IMR-90 (cell line): ENCODE measurements around the gene ACIN1. TPM values are rescaled to one million over a fixed set of nuclear protein-coding genes. Genes with fewer than 3 reads are reported as not detected.
A peak's percentile ranks its signal among the peaks of the same experiment; 100 is the strongest.

Source experiments
- ATAC-seq: fragments of 200-7000 bp; cut with Tn5 transposase; 2 replicates; pipeline ENCODE4 v1.9.1; 2020; ENCODE audit warnings: low read depth, mild to moderate bottlenecking, moderate library complexity
- BruUV-seq: library from RNA; stranded (reverse); fragments of 400-500 nt; replicated peaks from 2 replicates; lab custom pipeline; 2021; lab: Mats Ljungman, UMichigan
- CTCF ChIA-PET: fragments of 300-600 bp; formaldehyde crosslinking; extraction: SDS; loops from one replicate; lab custom pipeline; 2021; ENCODE audit warnings: antibody characterized with exemption; lab: Yijun Ruan, JAX
- POLR2A ChIA-PET: fragments of 300-600 bp; sonication (Branson Sonifier 250); formaldehyde crosslinking; loops from one replicate; lab custom pipeline; 2022; ENCODE audit warnings: antibody characterized with exemption; ENCODE audit not compliant: unreplicated experiment; lab: Charles Lee
- DNase-seq: peaks from one replicate; pipeline ENCODE4 v3.0.0; 2013
- H2AFZ ChIP-seq: replicated peaks from 2 replicates; pipeline ENCODE3; 2013; ENCODE audit warnings: low read length, mild to moderate bottlenecking; ENCODE audit not compliant: poor library complexity
- H2AK5ac ChIP-seq: 2 replicates; pipeline ENCODE4 v1.6.1; 2013; ENCODE audit warnings: low read depth, low read length, inconsistent platforms
- H2AK9ac ChIP-seq: replicated peaks from 2 replicates; pipeline ENCODE3; 2013; ENCODE audit warnings: mild to moderate bottlenecking, low read depth, low read length, moderate library complexity; ENCODE audit not compliant: poor library complexity
- H2BK120ac ChIP-seq: 2 replicates; pipeline ENCODE4 v1.6.1; 2013; ENCODE audit warnings: low read depth, low read length, inconsistent platforms
- H2BK15ac ChIP-seq: 3 replicates; pipeline ENCODE4 v1.6.1; 2013; ENCODE audit warnings: low read depth, low read length, inconsistent platforms
- H2BK20ac ChIP-seq: 2 replicates; pipeline ENCODE4 v1.6.1; 2013; ENCODE audit warnings: low read depth, mild to moderate bottlenecking, inconsistent platforms, low read length, moderate library complexity
- H2BK5ac ChIP-seq: 2 replicates; pipeline ENCODE4 v1.6.1; 2013; ENCODE audit warnings: mild to moderate bottlenecking, low read depth, low read length, inconsistent platforms; ENCODE audit not compliant: poor library complexity, severe bottlenecking
- H3K14ac ChIP-seq: replicated peaks from 2 replicates; pipeline ENCODE4 v1.6.1; 2013; ENCODE audit warnings: low read depth, low read length, inconsistent platforms
- H3K18ac ChIP-seq: 2 replicates; pipeline ENCODE4 v1.6.1; 2013; ENCODE audit warnings: low read depth, low read length, control low read depth
- H3K23ac ChIP-seq: 2 replicates; pipeline ENCODE4 v1.6.1; 2013; ENCODE audit warnings: low read depth, low read length, inconsistent platforms
- H3K27ac ChIP-seq: 2 replicates; pipeline ENCODE4 v1.5.1; 2013; ENCODE audit warnings: mild to moderate bottlenecking, control low read depth, low read length; ENCODE audit not compliant: insufficient read depth
- H3K27me3 ChIP-seq: 2 replicates; pipeline ENCODE4 v1.6.1; 2013; ENCODE audit warnings: low read length; ENCODE audit not compliant: control insufficient read depth, insufficient read depth
- H3K36me3 ChIP-seq: 2 replicates; pipeline ENCODE4 v1.6.1; 2013; ENCODE audit warnings: low read length, mixed read lengths; ENCODE audit not compliant: control insufficient read depth, insufficient read depth
- H3K4ac ChIP-seq: 2 replicates; pipeline ENCODE4 v1.6.1; 2013; ENCODE audit warnings: low read depth, low read length, inconsistent platforms
- H3K4me1 ChIP-seq: 2 replicates; pipeline ENCODE4 v1.6.1; 2013; ENCODE audit warnings: low read length, mixed read lengths; ENCODE audit not compliant: control insufficient read depth, insufficient read depth
- H3K4me2 ChIP-seq: 2 replicates; pipeline ENCODE4 v1.6.1; 2013; ENCODE audit warnings: low read depth, mild to moderate bottlenecking, control low read depth, low read length, moderate library complexity
- H3K4me3 ChIP-seq: 2 replicates; pipeline ENCODE4 v1.5.1; 2013; ENCODE audit warnings: low read depth, mild to moderate bottlenecking, control low read depth, low read length, moderate library complexity; ENCODE audit not compliant: insufficient read depth
- H3K56ac ChIP-seq: 2 replicates; pipeline ENCODE4 v1.6.1; 2013; ENCODE audit warnings: low read length, inconsistent platforms; ENCODE audit not compliant: insufficient read depth; ENCODE audit errors: extremely low read depth
- H3K79me1 ChIP-seq, 2 experiments: 2 replicates each; pipeline ENCODE4 v1.6.1; 2013; ENCODE audit warnings: low read length in 2 of 2, inconsistent platforms in 1 of 2, low read depth in 1 of 2
- H3K9ac ChIP-seq: 2 replicates; pipeline ENCODE4 v1.6.1; 2013; ENCODE audit warnings: low read depth, low read length, control low read depth
- H3K9me1 ChIP-seq: 2 replicates; pipeline ENCODE4 v1.6.1; 2013; ENCODE audit warnings: low read length, inconsistent platforms; ENCODE audit not compliant: insufficient read depth
- H3K9me3 ChIP-seq: 2 replicates; pipeline ENCODE4 v1.6.1; 2013; ENCODE audit warnings: low read length; ENCODE audit not compliant: control insufficient read depth, insufficient read depth
- H4K20me1 ChIP-seq: 2 replicates; pipeline ENCODE4 v1.6.1; 2013; ENCODE audit warnings: low read length, inconsistent platforms; ENCODE audit not compliant: insufficient read depth
- H4K5ac ChIP-seq: 2 replicates; pipeline ENCODE4 v1.6.1; 2013; ENCODE audit warnings: mild to moderate bottlenecking, low read depth, low read length, control low read depth
- H4K8ac ChIP-seq, 2 experiments: 2 replicates each; pipeline ENCODE4 v1.6.1; 2013; ENCODE audit warnings: low read depth in 2 of 2, low read length in 2 of 2, control low read depth in 1 of 2, inconsistent platforms in 1 of 2
- H4K91ac ChIP-seq: 2 replicates; pipeline ENCODE4 v1.6.1; 2013; ENCODE audit warnings: low read depth, low read length, inconsistent platforms; ENCODE audit not compliant: insufficient read depth
- BHLHE40 ChIP-seq: fragments of 150-350 bp; IDR thresholded peaks from 2 replicates; pipeline ENCODE4 v1.6.1; 2016; ENCODE audit warnings: mild to moderate bottlenecking, low read depth, low read length
- CEBPB ChIP-seq: IDR thresholded peaks from 2 replicates; pipeline ENCODE4 v1.6.1; 2012; ENCODE audit warnings: low read depth, low read length, improper control_type of control experiment
- CHD1 ChIP-seq: IDR thresholded peaks from 2 replicates; pipeline ENCODE4 v1.6.1; 2012; ENCODE audit warnings: low read depth, low read length, improper control_type of control experiment
- FOS ChIP-seq: fragments of 150-350 bp; IDR thresholded peaks from 2 replicates; pipeline ENCODE4 v1.6.1; 2016; ENCODE audit warnings: low read depth, low read length
- MAFK ChIP-seq: IDR thresholded peaks from 2 replicates; pipeline ENCODE4 v1.6.1; 2012; ENCODE audit warnings: low read depth, low read length, improper control_type of control experiment
- MAZ ChIP-seq: IDR thresholded peaks from 2 replicates; pipeline ENCODE4 v1.6.1; 2012; ENCODE audit warnings: low read depth, mild to moderate bottlenecking, low read length, improper control_type of control experiment, moderate library complexity, borderline replicate concordance
- MXI1 ChIP-seq: IDR thresholded peaks from 2 replicates; pipeline ENCODE4 v1.6.1; 2012; ENCODE audit warnings: low read depth, mild to moderate bottlenecking, low read length, moderate library complexity, borderline replicate concordance
- NFE2L2 ChIP-seq: fragments of 150-350 bp; IDR thresholded peaks from 2 replicates; pipeline ENCODE4 v1.6.1; 2016; ENCODE audit warnings: low read depth, mild to moderate bottlenecking, low read length
- POLR2A ChIP-seq: IDR thresholded peaks from 2 replicates; pipeline ENCODE4 v1.6.1; 2012; ENCODE audit warnings: mild to moderate bottlenecking, low read depth, low read length
- RAD21 ChIP-seq: IDR thresholded peaks from 2 replicates; pipeline ENCODE4 v1.6.1; 2012; ENCODE audit warnings: low read length, improper control_type of control experiment
- RCOR1 ChIP-seq: IDR thresholded peaks from 2 replicates; pipeline ENCODE4 v1.6.1; 2012; ENCODE audit warnings: mild to moderate bottlenecking, low read length, improper control_type of control experiment; ENCODE audit not compliant: insufficient replicate concordance
- RFX5 ChIP-seq: IDR thresholded peaks from 2 replicates; pipeline ENCODE4 v1.8.0; 2012; ENCODE audit warnings: low read depth, mild to moderate bottlenecking, low read length, moderate library complexity
- WGBS, 2 experiments: methylation state at CpG; one replicate each; pipeline versions ENCODE4 v1.1.5 to v1.1.7; 2013; ENCODE audit warnings: missing lambda C conversion rate in 2 of 2; ENCODE audit not compliant: insufficient read length in 1 of 2; ENCODE audit errors: extremely low coverage in 2 of 2; 5-methylcytosine and 5-hydroxymethylcytosine counted together
- dilution Hi-C: fragments of 300-500 bp; cut with HindIII; formaldehyde crosslinking; loops from one replicate; pipeline ENCODE4 v1.14.3; 2018; ENCODE audit warnings: low sequenced_read_pairs; ENCODE audit not compliant: unreplicated experiment
- in situ Hi-C: fragments of 300-500 bp; cut with MboI; formaldehyde crosslinking; loops from 3 replicates; pipeline ENCODE4 v1.14.3; 2019; ENCODE audit warnings: low sequenced_read_pairs, inconsistent platforms, mixed read lengths
- intact Hi-C: fragments of 100-400 bp; cut with micrococcal nuclease; formaldehyde crosslinking; loops from 2 replicates; pipeline ENCODE4 v1.10.0; 2022
- polyA plus RNA-seq, 3 experiments: library from polyadenylated mRNA; depleted of rRNA; stranded (reverse); fragments of >200 nt; gene quantifications; 2 replicates each; pipeline ENCODE4 v1.2.3, GENCODE V29; 2012; ENCODE audit warnings: low replicate concordance in 1 of 3
- total RNA-seq: library from RNA; depleted of rRNA; stranded (reverse); fragments of >200 nt; gene quantifications from 2 replicates; pipeline ENCODE4 v1.2.3, GENCODE V29; 2012
- TF ChIP-seq, protein P1 (sequence below): fragments of 150-350 bp; IDR thresholded peaks from 2 replicates; pipeline ENCODE4 v1.6.1; 2016; ENCODE audit warnings: low read depth, mild to moderate bottlenecking, low read length, moderate library complexity, borderline replicate concordance
- TF ChIP-seq, protein P2 (sequence below): conservative IDR thresholded peaks from 2 replicates; pipeline ENCODE4 v1.5.1; 2012; ENCODE audit warnings: mild to moderate bottlenecking, low read depth, low read length, improper control_type of control experiment
- TF ChIP-seq, protein P3 (sequence below): fragments of 150-350 bp; IDR thresholded peaks from 2 replicates; pipeline ENCODE4 v1.6.1; 2017; ENCODE audit warnings: mild to moderate bottlenecking, antibody characterized with exemption, low read length, low read depth

The ACIN1 gene
- total and polyA plus RNA-seq, 2 of the 4 experiments (the other 2 are of a cell fraction) = 73.8 to 185 TPM

DNA sequence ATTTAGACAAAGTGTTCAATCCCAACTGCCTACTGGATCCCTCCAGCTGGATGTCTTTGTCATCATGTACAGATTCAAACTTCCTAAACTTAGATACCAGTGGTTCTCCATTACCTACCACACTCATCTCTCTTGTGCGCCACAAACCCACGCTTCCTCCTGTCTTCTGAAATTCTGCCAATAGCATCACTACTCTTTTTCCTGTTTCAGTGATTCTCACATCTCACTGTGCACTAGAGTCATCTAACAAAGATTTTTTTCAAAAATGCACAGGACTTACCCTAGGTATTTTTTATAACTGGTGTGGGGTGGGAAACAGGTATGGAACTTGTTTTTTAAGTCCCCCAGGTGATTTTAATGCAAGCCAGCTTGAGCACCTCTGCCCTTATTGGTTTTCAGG is 66.1 kb downstream of the ACIN1 start:
- H4K91ac ChIP-seq = no peak overlapping the region
- no peak overlapping the region for H3K4me3 ChIP-seq
- H3K18ac ChIP-seq = no peak overlapping the region
- H2BK5ac ChIP-seq = no peak overlapping the region
- H3K9me3 ChIP-seq = no peaks in the 10 kb centered on the region
- H4K20me1 ChIP-seq = peaks cover 15% of the 10 kb centered on the region
- TF ChIP-seq CEBPB (no peak), MAFK (no peak), RFX5 (no peak), BHLHE40 (no peak), FOS (no peak), MAZ (no peak), RCOR1 (no peak), POLR2A (no peak), NFE2L2 (no peak), MXI1 (no peak), CHD1 (no peak), RAD21 (no peak)
- TF ChIP-seq, protein P1, sequence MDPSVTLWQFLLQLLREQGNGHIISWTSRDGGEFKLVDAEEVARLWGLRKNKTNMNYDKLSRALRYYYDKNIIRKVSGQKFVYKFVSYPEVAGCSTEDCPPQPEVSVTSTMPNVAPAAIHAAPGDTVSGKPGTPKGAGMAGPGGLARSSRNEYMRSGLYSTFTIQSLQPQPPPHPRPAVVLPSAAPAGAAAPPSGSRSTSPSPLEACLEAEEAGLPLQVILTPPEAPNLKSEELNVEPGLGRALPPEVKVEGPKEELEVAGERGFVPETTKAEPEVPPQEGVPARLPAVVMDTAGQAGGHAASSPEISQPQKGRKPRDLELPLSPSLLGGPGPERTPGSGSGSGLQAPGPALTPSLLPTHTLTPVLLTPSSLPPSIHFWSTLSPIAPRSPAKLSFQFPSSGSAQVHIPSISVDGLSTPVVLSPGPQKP = no peak
- TF ChIP-seq, protein P2, sequence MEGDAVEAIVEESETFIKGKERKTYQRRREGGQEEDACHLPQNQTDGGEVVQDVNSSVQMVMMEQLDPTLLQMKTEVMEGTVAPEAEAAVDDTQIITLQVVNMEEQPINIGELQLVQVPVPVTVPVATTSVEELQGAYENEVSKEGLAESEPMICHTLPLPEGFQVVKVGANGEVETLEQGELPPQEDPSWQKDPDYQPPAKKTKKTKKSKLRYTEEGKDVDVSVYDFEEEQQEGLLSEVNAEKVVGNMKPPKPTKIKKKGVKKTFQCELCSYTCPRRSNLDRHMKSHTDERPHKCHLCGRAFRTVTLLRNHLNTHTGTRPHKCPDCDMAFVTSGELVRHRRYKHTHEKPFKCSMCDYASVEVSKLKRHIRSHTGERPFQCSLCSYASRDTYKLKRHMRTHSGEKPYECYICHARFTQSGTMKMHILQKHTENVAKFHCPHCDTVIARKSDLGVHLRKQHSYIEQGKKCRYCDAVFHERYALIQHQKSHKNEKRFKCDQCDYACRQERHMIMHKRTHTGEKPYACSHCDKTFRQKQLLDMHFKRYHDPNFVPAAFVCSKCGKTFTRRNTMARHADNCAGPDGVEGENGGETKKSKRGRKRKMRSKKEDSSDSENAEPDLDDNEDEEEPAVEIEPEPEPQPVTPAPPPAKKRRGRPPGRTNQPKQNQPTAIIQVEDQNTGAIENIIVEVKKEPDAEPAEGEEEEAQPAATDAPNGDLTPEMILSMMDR = no peak
- TF ChIP-seq, protein P3, sequence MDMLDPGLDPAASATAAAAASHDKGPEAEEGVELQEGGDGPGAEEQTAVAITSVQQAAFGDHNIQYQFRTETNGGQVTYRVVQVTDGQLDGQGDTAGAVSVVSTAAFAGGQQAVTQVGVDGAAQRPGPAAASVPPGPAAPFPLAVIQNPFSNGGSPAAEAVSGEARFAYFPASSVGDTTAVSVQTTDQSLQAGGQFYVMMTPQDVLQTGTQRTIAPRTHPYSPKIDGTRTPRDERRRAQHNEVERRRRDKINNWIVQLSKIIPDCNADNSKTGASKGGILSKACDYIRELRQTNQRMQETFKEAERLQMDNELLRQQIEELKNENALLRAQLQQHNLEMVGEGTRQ = no peak
- no peak overlapping the region for H2AFZ ChIP-seq
- BruUV-seq = no TSS peak
- no peak overlapping the region for H3K4ac ChIP-seq
- H2BK120ac ChIP-seq = no peak overlapping the region
- H3K23ac ChIP-seq = no peak overlapping the region; the same call in 1 of the 2 replicates
- no peak overlapping the region for H3K9ac ChIP-seq
- intact Hi-C loops (no loop called here), in situ Hi-C loops (no loop called here), dilution Hi-C loops (no loop called here)
- no peak overlapping the region for H2AK5ac ChIP-seq
- peaks cover 16% of the 10 kb centered on the region for H3K4me1 ChIP-seq
- POLR2A ChIA-PET = interaction anchor here (0.6 kb wide), 1 partner anchor 12 kb away, joined by 3 read pairs; no protein-coding TSS in a partner anchor
- H2BK20ac ChIP-seq = no peak overlapping the region
- 62% methylated on average over 2 of the region's 2 CpGs; no CpG with 5 or more reads in 1 of the 2 experiments for WGBS, 2 experiments
- no peak overlapping the region for H4K8ac ChIP-seq
- no peak overlapping the region for H3K14ac ChIP-seq
- no peak overlapping the region for H3K4me2 ChIP-seq
- no peak overlapping the region for H2BK15ac ChIP-seq
- H3K9me1 ChIP-seq = peaks cover 14% of the 10 kb centered on the region
- no peak overlapping the region for H2AK9ac ChIP-seq
- CTCF ChIA-PET = interaction anchor here (1.0 to 1.6 kb wide), 3 partner anchors 20 to 34 kb away, joined by 3 to 5 read pairs (median 3); no protein-coding TSS in a partner anchor
- DNase-seq = peak; percentile 61
- H3K56ac ChIP-seq = no peak overlapping the region
- peaks cover 31 to 49% of the 10 kb centered on the region in 2 experiments for H3K79me1 ChIP-seq
- H4K5ac ChIP-seq = no peak overlapping the region
- ATAC-seq = no peak
- H3K27ac ChIP-seq = no peak overlapping the region
- H3K36me3 ChIP-seq = peaks cover 28% of the 10 kb centered on the region
- no peaks in the 10 kb centered on the region for H3K27me3 ChIP-seq
